HepG2 (cell line): ENCODE results near the gene SESN1. TPM values are rescaled to one million over a fixed set of nuclear protein-coding genes. Genes with fewer than 3 reads are reported as not detected.

ENCODE experiments used
- AKNA ChIP-seq: sonication (generic); formaldehyde crosslinking; IDR thresholded peaks from 2 replicates; pipeline ENCODE4 v1.4.0; 2020; ENCODE audit warnings: missing genetic modification reagents, borderline replicate concordance
- ARID2 ChIP-seq: sonication (generic); formaldehyde crosslinking; IDR thresholded peaks from 2 replicates; pipeline ENCODE4 v1.8.1; 2022; ENCODE audit warnings: mild to moderate bottlenecking, missing genetic modification reagents, borderline replicate concordance
- CEBPZ ChIP-seq: IDR thresholded peaks from 2 replicates; pipeline ENCODE4 v1.6.1; 2012; ENCODE audit warnings: low read length, improper control_type of control experiment
- FOXM1 ChIP-seq: sonication (generic); formaldehyde crosslinking; IDR thresholded peaks from 2 replicates; pipeline ENCODE4 v1.5.0; 2020; ENCODE audit warnings: missing genetic modification reagents
- KAT8 ChIP-seq: IDR thresholded peaks from 2 replicates; pipeline ENCODE4 v1.6.1; 2016; ENCODE audit warnings: missing genetic modification reagents, missing compliant biosample characterization
- PHF8 ChIP-seq: sonication (generic); formaldehyde crosslinking; IDR thresholded peaks from 2 replicates; pipeline ENCODE4 v1.5.0; 2020; ENCODE audit warnings: missing genetic modification reagents
- SP140L ChIP-seq: sonication (generic); formaldehyde crosslinking; IDR thresholded peaks from 2 replicates; pipeline ENCODE4 v1.4.0; 2020; ENCODE audit warnings: missing genetic modification reagents, borderline replicate concordance
- SSRP1 ChIP-seq: IDR thresholded peaks from 2 replicates; pipeline ENCODE4 v1.6.1; 2016; ENCODE audit warnings: control low read depth
- SUZ12 ChIP-seq: fragments of 150-350 bp; IDR thresholded peaks from 2 replicates; pipeline ENCODE4 v1.6.1; 2014; ENCODE audit warnings: low read depth, low read length
- ZFP62 ChIP-seq: sonication (generic); formaldehyde crosslinking; IDR thresholded peaks from 2 replicates; pipeline ENCODE4 v1.4.0; 2020; ENCODE audit warnings: missing genetic modification reagents
- ZNF121 ChIP-seq: sonication (generic); formaldehyde crosslinking; IDR thresholded peaks from 2 replicates; pipeline ENCODE4 v1.5.0; 2020; ENCODE audit warnings: mild to moderate bottlenecking, missing genetic modification reagents
- ZNF737 ChIP-seq: sonication (generic); formaldehyde crosslinking; IDR thresholded peaks from 2 replicates; pipeline ENCODE4 v1.5.0; 2020; ENCODE audit warnings: missing genetic modification reagents, mild to moderate bottlenecking, borderline replicate concordance
- ZNF768 ChIP-seq: sonication (generic); formaldehyde crosslinking; IDR thresholded peaks from 2 replicates; pipeline ENCODE4 v1.4.0; 2020; ENCODE audit warnings: missing genetic modification reagents
- ZNF891 ChIP-seq: sonication (generic); formaldehyde crosslinking; IDR thresholded peaks from 2 replicates; pipeline ENCODE4 v1.5.0; 2020; ENCODE audit warnings: mild to moderate bottlenecking, missing genetic modification reagents
- polyA plus RNA-seq, 8 experiments: library from polyadenylated mRNA; depleted of rRNA in 3 of 8; stranded (reverse) in 7 of 8; unstranded in 1 of 8; fragments of >200 nt; fragmentation: Illumina TruSeq in 4 of 8; extraction: Trizol in 4 of 8; gene quantifications; 2 replicates each; pipeline versions ENCODE4 v1.2.1 to v1.2.3, GENCODE V29; 2011 to 2016; ENCODE audit warnings: low read depth in 4 of 8, missing spikeins in 1 of 8, mixed read lengths in 1 of 8; ENCODE audit not compliant: insufficient read depth in 1 of 8
- total RNA-seq, 5 experiments: library from RNA; depleted of rRNA; stranded (reverse); fragments of >200 nt; fragmentation: Illumina TruSeq; extraction: Trizol; gene quantifications; 2 replicates each; pipeline ENCODE4 v1.2.3, GENCODE V29; 2016; ENCODE audit warnings: low read depth in 1 of 5
- TF ChIP-seq, protein P1 (sequence below): sonication (generic); formaldehyde crosslinking; IDR thresholded peaks from 2 replicates; pipeline ENCODE4 v1.4.0; 2020; ENCODE audit warnings: missing genetic modification reagents
- TF ChIP-seq, protein P2 (sequence below): sonication (generic); formaldehyde crosslinking; IDR thresholded peaks from 2 replicates; pipeline ENCODE4 v1.4.0; 2020; ENCODE audit warnings: missing genetic modification reagents
- TF ChIP-seq, protein P3 (sequence below): sonication (generic); formaldehyde crosslinking; IDR thresholded peaks from 2 replicates; pipeline ENCODE4 v1.4.0; 2020; ENCODE audit warnings: mild to moderate bottlenecking, missing genetic modification reagents

The SESN1 gene
- total and polyA plus RNA-seq, 2 of the 13 experiments (the other 11 are each of a cell fraction or from before 2014, with no cell fraction given) = 24.9 to 44.7 TPM

DNA sequence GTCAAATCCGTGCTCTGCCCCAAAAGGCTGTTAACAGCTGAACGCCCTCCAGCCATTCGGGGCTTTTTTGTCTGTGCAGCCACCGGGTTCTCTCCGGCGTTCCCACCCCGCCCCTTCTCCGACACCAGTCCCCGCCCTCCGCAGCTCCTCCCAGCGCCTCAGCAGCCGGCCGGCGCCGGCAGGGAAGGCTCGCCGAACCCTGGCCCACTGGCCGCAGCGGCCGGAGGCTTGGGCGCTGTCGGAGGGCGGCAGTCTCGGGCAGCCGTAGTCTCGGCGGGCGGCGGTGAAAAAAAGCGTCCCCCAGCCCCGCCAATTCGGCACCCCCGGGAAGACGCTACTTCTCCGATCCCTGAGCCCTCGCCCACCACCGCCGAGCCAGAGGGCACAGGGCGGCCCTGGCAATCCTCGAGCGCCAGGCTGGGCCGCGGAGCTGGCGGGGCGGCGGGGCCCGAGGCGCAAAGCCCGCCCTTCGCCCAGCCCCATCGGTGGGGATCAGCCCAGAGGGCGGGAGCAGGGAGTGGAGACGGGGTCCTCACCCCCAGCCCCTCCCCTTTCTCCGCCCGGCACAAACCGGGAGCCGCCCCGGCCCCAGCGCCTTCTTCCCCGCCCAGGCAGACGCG lies at the start of gene SESN1 (continued):
- TF ChIP-seq AKNA (no peak), ZFP62 (CRISPR knock-in tag) (no peak), ZNF891 (CRISPR knock-in tag) (peak; percentile 95), CEBPZ (no peak), ZNF737 (CRISPR knock-in tag) (no peak), KAT8 (CRISPR knock-in tag) (no peak), ARID2 (CRISPR knock-in tag) (peak; percentile 86), SP140L (CRISPR knock-in tag) (no peak), ZNF768 (CRISPR knock-in tag) (peak; percentile 69; the same call in 1 of the 2 replicates), SUZ12 (no peak), SSRP1 (CRISPR knock-in tag) (no peak), FOXM1 (CRISPR knock-in tag) (no peak), ZNF121 (CRISPR knock-in tag) (peak; percentile 57; the same call in 1 of the 2 replicates), PHF8 (CRISPR knock-in tag) (peak; percentile 68)
- TF ChIP-seq, protein P1, sequence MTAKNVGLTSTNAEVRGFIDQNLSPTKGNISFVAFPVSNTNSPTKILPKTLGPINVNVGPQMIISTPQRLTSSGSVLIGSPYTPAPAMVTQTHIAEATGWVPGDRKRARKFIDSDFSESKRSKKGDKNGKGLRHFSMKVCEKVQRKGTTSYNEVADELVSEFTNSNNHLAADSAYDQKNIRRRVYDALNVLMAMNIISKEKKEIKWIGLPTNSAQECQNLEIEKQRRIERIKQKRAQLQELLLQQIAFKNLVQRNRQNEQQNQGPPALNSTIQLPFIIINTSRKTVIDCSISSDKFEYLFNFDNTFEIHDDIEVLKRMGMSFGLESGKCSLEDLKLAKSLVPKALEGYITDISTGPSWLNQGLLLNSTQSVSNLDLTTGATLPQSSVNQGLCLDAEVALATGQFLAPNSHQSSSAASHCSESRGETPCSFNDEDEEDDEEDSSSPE (CRISPR knock-in tag) = peak; percentile 40; the same call in 1 of the 2 replicates
- TF ChIP-seq, protein P2, sequence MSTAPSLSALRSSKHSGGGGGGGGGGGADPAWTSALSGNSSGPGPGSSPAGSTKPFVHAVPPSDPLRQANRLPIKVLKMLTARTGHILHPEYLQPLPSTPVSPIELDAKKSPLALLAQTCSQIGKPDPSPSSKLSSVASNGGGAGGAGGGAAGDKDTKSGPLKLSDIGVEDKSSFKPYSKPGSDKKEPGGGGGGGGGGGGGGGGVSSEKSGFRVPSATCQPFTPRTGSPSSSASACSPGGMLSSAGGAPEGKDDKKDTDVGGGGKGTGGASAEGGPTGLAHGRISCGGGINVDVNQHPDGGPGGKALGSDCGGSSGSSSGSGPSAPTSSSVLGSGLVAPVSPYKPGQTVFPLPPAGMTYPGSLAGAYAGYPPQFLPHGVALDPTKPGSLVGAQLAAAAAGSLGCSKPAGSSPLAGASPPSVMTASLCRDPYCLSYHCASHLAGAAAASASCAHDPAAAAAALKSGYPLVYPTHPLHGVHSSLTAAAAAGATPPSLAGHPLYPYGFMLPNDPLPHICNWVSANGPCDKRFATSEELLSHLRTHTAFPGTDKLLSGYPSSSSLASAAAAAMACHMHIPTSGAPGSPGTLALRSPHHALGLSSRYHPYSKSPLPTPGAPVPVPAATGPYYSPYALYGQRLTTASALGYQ (CRISPR knock-in tag) = 0 out of 2 replicates have a peak, but pooled peaks have one; percentile 26
- TF ChIP-seq, protein P3, sequence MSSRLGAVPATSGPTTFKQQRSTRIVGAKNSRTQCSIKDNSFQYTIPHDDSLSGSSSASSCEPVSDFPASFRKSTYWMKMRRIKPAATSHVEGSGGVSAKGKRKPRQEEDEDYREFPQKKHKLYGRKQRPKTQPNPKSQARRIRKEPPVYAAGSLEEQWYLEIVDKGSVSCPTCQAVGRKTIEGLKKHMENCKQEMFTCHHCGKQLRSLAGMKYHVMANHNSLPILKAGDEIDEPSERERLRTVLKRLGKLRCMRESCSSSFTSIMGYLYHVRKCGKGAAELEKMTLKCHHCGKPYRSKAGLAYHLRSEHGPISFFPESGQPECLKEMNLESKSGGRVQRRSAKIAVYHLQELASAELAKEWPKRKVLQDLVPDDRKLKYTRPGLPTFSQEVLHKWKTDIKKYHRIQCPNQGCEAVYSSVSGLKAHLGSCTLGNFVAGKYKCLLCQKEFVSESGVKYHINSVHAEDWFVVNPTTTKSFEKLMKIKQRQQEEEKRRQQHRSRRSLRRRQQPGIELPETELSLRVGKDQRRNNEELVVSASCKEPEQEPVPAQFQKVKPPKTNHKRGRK (CRISPR knock-in tag) = no peak
